ENCODE data around the gene NRAP.

NRAP gene

GRCh38 chr10:113644185-113645120 is 19.4 kb downstream of the NRAP start:
- no peaks in the 10 kb centered on the region for H3K36me3 ChIP-seq (replicated peaks)
- no peak for DNase-seq (ENCODE audit: low spot score in 2 of 2)

GRCh38 chr10:113643183-113643582 is 20.7 kb downstream of the NRAP start:
- H3K27me3 ChIP-seq (ENCODE audit: low read depth) = peaks cover 32% of the 10 kb centered on the region
- H3K4me3 ChIP-seq = no peak overlapping the region
- H3K36me3 ChIP-seq (replicated peaks) = no peaks in the 10 kb centered on the region
- in situ Hi-C loops (cut with MboI; ENCODE audit: low sequenced_read_pairs) = no loop called here
- no peaks in the 10 kb centered on the region for H3K9me3 ChIP-seq
- no peak for DNase-seq (ENCODE audit: low spot score in 2 of 2)
- H3K4me1 ChIP-seq = no peaks in the 10 kb centered on the region

More at GRCh38 chr10:113644185-113645120, 19.4 kb downstream of the NRAP start:
- Histone ChIP-seq H3K4me1 (no peaks in the 10 kb centered on the region), H3K9me3 (no peaks in the 10 kb centered on the region), H3K4me3 (no peak overlapping the region), H3K27me3 (ENCODE audit: low read depth) (peaks cover 32% of the 10 kb centered on the region)
- in situ Hi-C loops (cut with MboI; ENCODE audit: low sequenced_read_pairs) = no loop called here

- no peak for DNase-seq (ENCODE audit: low spot score in 2 of 2)
- no peak overlapping the region for H3K4me3 ChIP-seq
- peaks cover 34% of the 10 kb centered on the region for H3K27me3 ChIP-seq (ENCODE audit: low read depth)
- H3K9me3 ChIP-seq = no peaks in the 10 kb centered on the region
- no peaks in the 10 kb centered on the region for H3K4me1 ChIP-seq
- in situ Hi-C loops (cut with MboI; ENCODE audit: low sequenced_read_pairs) = no loop called here
- no peaks in the 10 kb centered on the region for H3K36me3 ChIP-seq (replicated peaks)
Measured at GRCh38 chr10:113641702-113642101, 22.1 kb downstream of the NRAP start.

- Histone ChIP-seq H3K27me3 (ENCODE audit: low read depth) (peaks cover 34% of the 10 kb centered on the region), H3K36me3 (replicated peaks) (no peaks in the 10 kb centered on the region), H3K4me1 (no peaks in the 10 kb centered on the region), H3K4me3 (no peak overlapping the region), H3K9me3 (no peaks in the 10 kb centered on the region)
- DNase-seq (ENCODE audit: low spot score in 2 of 2) = no peak
- in situ Hi-C loops (cut with MboI; ENCODE audit: low sequenced_read_pairs) = no loop called here
Measured at GRCh38 chr10:113639966-113640365, 23.9 kb downstream of the NRAP start.

- peak; percentile 69 to 77 for DNase-seq (ENCODE audit: low spot score in 2 of 2)
- no peaks in the 10 kb centered on the region for H3K9me3 ChIP-seq
- no peak overlapping the region for H3K4me3 ChIP-seq
- no peaks in the 10 kb centered on the region for H3K27me3 ChIP-seq (ENCODE audit: low read depth)
- 0 out of 2 replicates have a peak, but pooled peaks cover 7% of the 10 kb centered on the region for H3K4me1 ChIP-seq
- no peaks in the 10 kb centered on the region for H3K36me3 ChIP-seq (replicated peaks)
- in situ Hi-C loops (cut with MboI; ENCODE audit: low sequenced_read_pairs) = no loop called here
Measured at GRCh38 chr10:113631684-113632367, 32.0 kb downstream of the NRAP start.

GRCh38 chr10:113630929-113631533 is 32.8 kb downstream of the NRAP start:
- in situ Hi-C loops (cut with MboI; ENCODE audit: low sequenced_read_pairs) = no loop called here
- Histone ChIP-seq H3K27me3 (ENCODE audit: low read depth) (peaks cover 4% of the 10 kb centered on the region; the same call in 1 of the 2 replicates), H3K36me3 (replicated peaks) (no peaks in the 10 kb centered on the region), H3K4me1 (0 out of 2 replicates have a peak, but pooled peaks cover 7% of the 10 kb centered on the region), H3K9me3 (no peaks in the 10 kb centered on the region), H3K4me3 (no peak overlapping the region)
- DNase-seq (ENCODE audit: low spot score in 2 of 2) = no peak

- DNase-seq (ENCODE audit: low spot score in 2 of 2) = no peak
- H3K36me3 ChIP-seq (replicated peaks) = no peaks in the 10 kb centered on the region
- in situ Hi-C loops (cut with MboI; ENCODE audit: low sequenced_read_pairs) = no loop called here
- 0 out of 2 replicates have a peak, but pooled peaks cover 7% of the 10 kb centered on the region for H3K4me1 ChIP-seq
- H3K4me3 ChIP-seq = no peak overlapping the region
- H3K9me3 ChIP-seq = no peaks in the 10 kb centered on the region
- peaks cover 4% of the 10 kb centered on the region; the same call in 1 of the 2 replicates for H3K27me3 ChIP-seq (ENCODE audit: low read depth)
Measured at GRCh38 chr10:113628607-113629153, 35.2 kb downstream of the NRAP start.

GRCh38 chr10:113627836-113628235 is 36.0 kb downstream of the NRAP start:
- no peak for DNase-seq (ENCODE audit: low spot score in 2 of 2)
- in situ Hi-C loops (cut with MboI; ENCODE audit: low sequenced_read_pairs) = no loop called here
- 0 out of 2 replicates have a peak, but pooled peaks cover 7% of the 10 kb centered on the region for H3K4me1 ChIP-seq
- peaks cover 10% of the 10 kb centered on the region for H3K27me3 ChIP-seq (ENCODE audit: low read depth)
- no peaks in the 10 kb centered on the region for H3K9me3 ChIP-seq
- no peak overlapping the region for H3K4me3 ChIP-seq
- H3K36me3 ChIP-seq (replicated peaks) = no peaks in the 10 kb centered on the region

GRCh38 chr10:113626809-113627355 is 37.0 kb downstream of the NRAP start:
- in situ Hi-C loops (cut with MboI; ENCODE audit: low sequenced_read_pairs) = no loop called here
- H3K27me3 ChIP-seq (ENCODE audit: low read depth) = peaks cover 20% of the 10 kb centered on the region

GRCh38 chr10:113625461-113626186 is 38.2 kb downstream of the NRAP start:
- DNase-seq (ENCODE audit: low spot score in 2 of 2) = no peak
- H3K27me3 ChIP-seq (ENCODE audit: low read depth) = peaks cover 22% of the 10 kb centered on the region
- no peaks in the 10 kb centered on the region for H3K4me1 ChIP-seq

More at GRCh38 chr10:113626809-113627355, 37.0 kb downstream of the NRAP start:
- Histone ChIP-seq H3K9me3 (no peaks in the 10 kb centered on the region), H3K4me3 (no peak overlapping the region), H3K4me1 (0 out of 2 replicates have a peak, but pooled peaks cover 7% of the 10 kb centered on the region), H3K36me3 (replicated peaks) (no peaks in the 10 kb centered on the region)
- DNase-seq (ENCODE audit: low spot score in 2 of 2) = no peak

GRCh38 chr10:113622831-113623230 is 41.0 kb downstream of the NRAP start:
- in situ Hi-C loops (cut with MboI; ENCODE audit: low sequenced_read_pairs) = no loop called here
- no peaks in the 10 kb centered on the region for H3K36me3 ChIP-seq (replicated peaks)
- peaks cover 26% of the 10 kb centered on the region for H3K27me3 ChIP-seq (ENCODE audit: low read depth)
- DNase-seq (ENCODE audit: low spot score in 2 of 2) = no peak
- no peak overlapping the region for H3K4me3 ChIP-seq
- no peaks in the 10 kb centered on the region for H3K4me1 ChIP-seq
- H3K9me3 ChIP-seq = no peaks in the 10 kb centered on the region

More at GRCh38 chr10:113625461-113626186, 38.2 kb downstream of the NRAP start:
- no peaks in the 10 kb centered on the region for H3K9me3 ChIP-seq
- in situ Hi-C loops (cut with MboI; ENCODE audit: low sequenced_read_pairs) = no loop called here
- no peak overlapping the region for H3K4me3 ChIP-seq
- H3K36me3 ChIP-seq (replicated peaks) = no peaks in the 10 kb centered on the region

GRCh38 chr10:113621799-113622198 is 42.0 kb downstream of the NRAP start:
- in situ Hi-C loops (cut with MboI; ENCODE audit: low sequenced_read_pairs) = no loop called here
- no peaks in the 10 kb centered on the region for H3K9me3 ChIP-seq
- no peaks in the 10 kb centered on the region for H3K4me1 ChIP-seq
- H3K27me3 ChIP-seq (ENCODE audit: low read depth) = peaks cover 26% of the 10 kb centered on the region
- no peaks in the 10 kb centered on the region for H3K36me3 ChIP-seq (replicated peaks)
- H3K4me3 ChIP-seq = no peak overlapping the region
- no peak for DNase-seq (ENCODE audit: low spot score in 2 of 2)
